SK-N-SH (cell line): Measurements from ENCODE around the gene SDCCAG8. TPM values are rescaled to one million over a fixed set of nuclear protein-coding genes. Genes with fewer than 3 reads are reported as not detected.

Source experiments
- ELF1 ChIP-seq: IDR thresholded peaks from 2 replicates; pipeline ENCODE4 v1.4.0; 2012
- FOSL2 ChIP-seq: IDR thresholded peaks from 2 replicates; pipeline ENCODE4 v1.4.0; 2012; ENCODE audit warnings: low read depth, mild to moderate bottlenecking, moderate library complexity, borderline replicate concordance
- FOXM1 ChIP-seq: IDR thresholded peaks from 2 replicates; pipeline ENCODE4 v1.4.0; 2012; ENCODE audit warnings: low read depth, mild to moderate bottlenecking
- GATA2 ChIP-seq: sonication (generic); formaldehyde crosslinking; IDR thresholded peaks from 2 replicates; pipeline ENCODE4 v1.5.0; 2020; ENCODE audit warnings: mild to moderate bottlenecking, missing genetic modification reagents
- JUND ChIP-seq: IDR thresholded peaks from 2 replicates; pipeline ENCODE4 v1.4.0; 2012
- MEF2A ChIP-seq: IDR thresholded peaks from 2 replicates; pipeline ENCODE4 v1.4.0; 2012; ENCODE audit warnings: low read depth, borderline replicate concordance
- NRF1 ChIP-seq: IDR thresholded peaks from 2 replicates; pipeline ENCODE4 v1.6.1; 2012; ENCODE audit warnings: low read depth, mild to moderate bottlenecking, low read length
- POLR2AphosphoS5 ChIP-seq: IDR thresholded peaks from 2 replicates; pipeline ENCODE4 v1.6.1; 2012; ENCODE audit warnings: low read depth, low read length
- RXRA ChIP-seq: IDR thresholded peaks from 2 replicates; pipeline ENCODE4 v1.4.0; 2012; ENCODE audit warnings: low read depth, mild to moderate bottlenecking, borderline replicate concordance
- SIN3A ChIP-seq: IDR thresholded peaks from 2 replicates; pipeline ENCODE4 v1.6.1; 2012; ENCODE audit warnings: low read depth, mild to moderate bottlenecking, low read length, moderate library complexity, borderline replicate concordance
- TAF1 ChIP-seq: IDR thresholded peaks from 2 replicates; pipeline ENCODE4 v1.6.1; 2012; ENCODE audit warnings: low read depth, mild to moderate bottlenecking, low read length, moderate library complexity, borderline replicate concordance
- USF2 ChIP-seq: fragments of 150-350 bp; IDR thresholded peaks from 2 replicates; pipeline ENCODE4 v1.6.1; 2017; ENCODE audit warnings: antibody characterized with exemption, low read length, low read depth, borderline replicate concordance
- polyA plus RNA-seq, 3 experiments: library from polyadenylated mRNA; depleted of rRNA; stranded (reverse); fragments of >200 nt; gene quantifications; 2 replicates each; pipeline ENCODE4 v1.2.3, GENCODE V29; 2012
- TF ChIP-seq, protein P1 (sequence below): IDR thresholded peaks from 2 replicates; pipeline ENCODE4 v1.6.1; 2012; ENCODE audit warnings: mild to moderate bottlenecking, low read depth, low read length, moderate library complexity
- TF ChIP-seq, protein P2 (sequence below): fragments of 200-600 bp; sonication (generic); IDR thresholded peaks from 2 replicates; pipeline ENCODE4 v1.6.1; 2017; ENCODE audit warnings: antibody characterized with exemption, mild to moderate bottlenecking, moderate library complexity

SDCCAG8 gene
- polyA plus RNA-seq, 1 of the 3 experiments (the other 2 are of a cell fraction) = 22.7 TPM

DNA sequence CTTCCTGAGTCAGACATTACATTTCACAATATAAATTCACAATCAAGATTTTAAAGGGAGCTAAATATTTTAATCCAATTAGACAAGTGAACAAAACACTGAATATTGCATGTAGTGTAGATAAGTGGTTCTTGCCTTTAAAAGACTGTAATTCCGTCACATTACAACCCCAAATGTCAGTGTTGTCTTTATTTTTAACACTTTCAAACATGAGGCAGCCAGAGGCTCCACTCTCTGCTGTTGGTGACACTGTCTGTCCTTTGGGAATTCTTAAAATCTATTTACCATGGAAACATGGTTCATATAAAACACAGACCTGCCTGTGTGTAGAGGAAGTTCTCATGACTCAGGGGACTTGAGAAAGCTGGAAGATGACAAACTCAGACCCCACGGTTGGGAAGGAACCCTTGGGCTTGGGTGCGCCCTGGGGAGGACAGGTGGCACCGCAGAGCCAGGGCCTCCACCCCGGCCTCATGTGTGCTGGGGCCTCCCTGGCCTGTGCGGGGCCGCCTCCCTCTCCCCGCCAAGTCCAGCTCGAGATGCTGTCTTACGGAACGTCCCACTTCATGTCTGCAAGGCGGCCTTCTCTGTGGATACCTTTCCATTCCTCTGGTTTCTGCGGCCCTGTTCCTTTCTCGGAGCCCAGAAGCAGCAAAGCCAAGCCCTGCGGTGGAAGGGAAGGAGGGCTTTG is 239.0 kb downstream of the SDCCAG8 start (continued):
- TF ChIP-seq, protein P1, sequence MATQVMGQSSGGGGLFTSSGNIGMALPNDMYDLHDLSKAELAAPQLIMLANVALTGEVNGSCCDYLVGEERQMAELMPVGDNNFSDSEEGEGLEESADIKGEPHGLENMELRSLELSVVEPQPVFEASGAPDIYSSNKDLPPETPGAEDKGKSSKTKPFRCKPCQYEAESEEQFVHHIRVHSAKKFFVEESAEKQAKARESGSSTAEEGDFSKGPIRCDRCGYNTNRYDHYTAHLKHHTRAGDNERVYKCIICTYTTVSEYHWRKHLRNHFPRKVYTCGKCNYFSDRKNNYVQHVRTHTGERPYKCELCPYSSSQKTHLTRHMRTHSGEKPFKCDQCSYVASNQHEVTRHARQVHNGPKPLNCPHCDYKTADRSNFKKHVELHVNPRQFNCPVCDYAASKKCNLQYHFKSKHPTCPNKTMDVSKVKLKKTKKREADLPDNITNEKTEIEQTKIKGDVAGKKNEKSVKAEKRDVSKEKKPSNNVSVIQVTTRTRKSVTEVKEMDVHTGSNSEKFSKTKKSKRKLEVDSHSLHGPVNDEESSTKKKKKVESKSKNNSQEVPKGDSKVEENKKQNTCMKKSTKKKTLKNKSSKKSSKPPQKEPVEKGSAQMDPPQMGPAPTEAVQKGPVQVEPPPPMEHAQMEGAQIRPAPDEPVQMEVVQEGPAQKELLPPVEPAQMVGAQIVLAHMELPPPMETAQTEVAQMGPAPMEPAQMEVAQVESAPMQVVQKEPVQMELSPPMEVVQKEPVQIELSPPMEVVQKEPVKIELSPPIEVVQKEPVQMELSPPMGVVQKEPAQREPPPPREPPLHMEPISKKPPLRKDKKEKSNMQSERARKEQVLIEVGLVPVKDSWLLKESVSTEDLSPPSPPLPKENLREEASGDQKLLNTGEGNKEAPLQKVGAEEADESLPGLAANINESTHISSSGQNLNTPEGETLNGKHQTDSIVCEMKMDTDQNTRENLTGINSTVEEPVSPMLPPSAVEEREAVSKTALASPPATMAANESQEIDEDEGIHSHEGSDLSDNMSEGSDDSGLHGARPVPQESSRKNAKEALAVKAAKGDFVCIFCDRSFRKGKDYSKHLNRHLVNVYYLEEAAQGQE = no peak
- no peak for TF ChIP-seq MEF2A
- no peak for TF ChIP-seq JUND
- no peak for TF ChIP-seq GATA2
- TF ChIP-seq POLR2AphosphoS5 = no peak
- TF ChIP-seq SIN3A = no peak
- TF ChIP-seq NRF1 = no peak
- TF ChIP-seq, protein P2, sequence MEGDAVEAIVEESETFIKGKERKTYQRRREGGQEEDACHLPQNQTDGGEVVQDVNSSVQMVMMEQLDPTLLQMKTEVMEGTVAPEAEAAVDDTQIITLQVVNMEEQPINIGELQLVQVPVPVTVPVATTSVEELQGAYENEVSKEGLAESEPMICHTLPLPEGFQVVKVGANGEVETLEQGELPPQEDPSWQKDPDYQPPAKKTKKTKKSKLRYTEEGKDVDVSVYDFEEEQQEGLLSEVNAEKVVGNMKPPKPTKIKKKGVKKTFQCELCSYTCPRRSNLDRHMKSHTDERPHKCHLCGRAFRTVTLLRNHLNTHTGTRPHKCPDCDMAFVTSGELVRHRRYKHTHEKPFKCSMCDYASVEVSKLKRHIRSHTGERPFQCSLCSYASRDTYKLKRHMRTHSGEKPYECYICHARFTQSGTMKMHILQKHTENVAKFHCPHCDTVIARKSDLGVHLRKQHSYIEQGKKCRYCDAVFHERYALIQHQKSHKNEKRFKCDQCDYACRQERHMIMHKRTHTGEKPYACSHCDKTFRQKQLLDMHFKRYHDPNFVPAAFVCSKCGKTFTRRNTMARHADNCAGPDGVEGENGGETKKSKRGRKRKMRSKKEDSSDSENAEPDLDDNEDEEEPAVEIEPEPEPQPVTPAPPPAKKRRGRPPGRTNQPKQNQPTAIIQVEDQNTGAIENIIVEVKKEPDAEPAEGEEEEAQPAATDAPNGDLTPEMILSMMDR = no peak
- TF ChIP-seq ELF1 = no peak
- no peak for TF ChIP-seq RXRA
- TF ChIP-seq USF2 = no peak
- no peak for TF ChIP-seq FOXM1
- no peak for TF ChIP-seq TAF1
- TF ChIP-seq FOSL2 = no peak
